COR-L47 (cell line): ENCODE results near the gene SYMPK.
"Not testable (repeated sequence)": the region's sequence is repeated elsewhere in the genome, so short reads cannot be mapped to it uniquely, and the experiment has no call there.

Experiments
- DNase-seq: peaks from one replicate; lab custom pipeline; 2025; lab: John Stamatoyannopoulos, UW

Gene SYMPK

DNA sequence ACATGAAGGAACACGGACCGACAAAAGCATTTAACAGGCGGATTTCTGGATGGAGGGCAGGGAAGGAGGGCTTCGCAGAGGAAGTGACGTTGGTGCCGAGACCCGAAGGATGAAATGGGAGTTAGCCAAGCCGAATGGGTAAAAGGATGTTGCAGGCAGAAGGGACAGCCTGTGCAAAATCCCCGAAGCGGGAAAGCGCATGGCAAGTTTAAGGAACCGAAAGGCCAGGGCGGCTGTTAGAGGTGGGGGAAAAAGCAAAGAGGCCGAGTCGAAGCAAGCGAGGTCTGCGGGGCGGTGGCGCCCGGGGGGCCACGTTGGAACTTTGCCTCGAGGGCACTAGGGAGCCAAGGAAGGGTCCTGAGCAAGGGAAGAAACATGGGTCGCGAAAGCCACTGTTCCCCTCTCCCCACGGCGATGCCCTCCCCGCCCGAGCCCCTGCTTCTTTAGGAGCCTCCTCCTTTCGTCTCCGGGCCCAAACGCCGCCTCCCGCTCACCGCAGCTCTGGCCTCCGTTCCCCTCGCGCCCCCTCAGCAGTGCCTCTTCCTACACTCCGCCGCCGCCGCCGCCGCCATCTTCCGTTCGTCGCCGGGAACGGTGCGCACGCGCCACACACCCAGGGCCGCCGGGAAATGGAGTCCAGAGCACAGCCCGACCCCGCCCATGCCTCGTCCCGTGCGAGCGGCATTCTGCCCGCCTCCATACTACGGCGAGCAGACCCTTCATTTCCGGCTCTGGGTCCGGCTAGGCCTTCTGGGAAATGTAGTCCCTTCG, at the start of gene SYMPK:
Gene SYMPK (minus strand): TSS at position 584 of the 771 bp plus-strand sequence. CDS start 8,652 bp downstream, outside the sequence.
- peak; percentile 99 for DNase-seq

DNA sequence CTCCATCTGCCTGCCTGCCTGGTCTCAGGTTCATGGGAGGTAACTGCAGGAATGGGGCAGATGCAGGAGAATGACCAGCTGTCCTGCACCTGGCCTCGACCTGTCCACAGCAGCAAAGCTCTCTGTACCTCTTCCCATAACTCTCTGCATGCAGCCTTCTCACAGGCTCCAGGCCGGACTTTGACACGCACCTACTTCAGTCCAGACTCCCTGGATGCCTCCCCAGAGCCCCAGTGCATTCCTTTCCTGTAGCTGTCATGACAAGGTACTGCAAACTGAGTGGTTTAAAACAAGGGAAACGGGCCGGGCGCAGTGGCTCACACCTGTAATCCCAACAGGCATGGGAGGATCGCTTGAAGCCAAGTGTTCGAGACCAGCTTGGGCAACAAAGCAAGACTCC, 48.3 kb upstream of the SYMPK start:
- no peak for DNase-seq

DNA sequence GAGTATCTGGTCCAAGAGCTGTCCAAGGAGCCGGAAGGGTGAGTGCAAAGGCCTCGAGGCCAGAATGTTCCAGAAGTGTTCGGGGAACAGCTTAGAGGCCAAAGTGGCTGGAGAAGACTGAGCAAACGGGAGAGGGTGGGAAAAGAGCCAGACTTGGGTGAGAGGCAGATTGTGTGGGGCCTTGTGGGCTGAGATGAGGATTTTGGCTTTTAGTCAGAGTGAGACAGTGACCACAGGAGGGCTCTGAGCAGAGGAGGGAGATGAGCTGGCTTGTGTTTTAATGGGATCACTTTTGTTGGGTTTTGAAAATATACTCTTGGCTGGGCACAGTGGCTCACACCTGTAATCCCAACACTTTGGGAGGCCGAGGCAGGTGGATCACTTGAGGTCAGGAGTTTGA, 46.0 kb upstream of the SYMPK start:
- no peak for DNase-seq

DNA sequence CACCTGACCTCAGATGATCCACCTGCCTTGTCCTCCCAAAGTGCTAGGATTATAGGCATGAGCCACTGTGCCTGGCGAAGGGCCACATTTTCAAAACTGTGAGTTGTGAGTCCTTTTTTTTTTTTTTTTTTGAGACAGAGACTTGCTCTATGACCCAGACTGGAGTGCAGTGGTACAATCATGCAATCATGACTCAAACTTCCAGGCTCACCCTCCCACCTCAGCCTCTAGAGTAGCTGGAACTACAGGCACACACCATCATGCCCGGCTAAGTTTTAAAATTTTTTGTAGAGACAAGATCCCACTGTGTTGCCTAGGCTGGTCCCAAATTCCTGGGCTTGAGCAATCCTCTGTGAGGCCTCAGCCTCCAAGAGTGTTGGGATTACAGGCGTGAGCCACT, 43.3 kb upstream of the SYMPK start:
- no peak for DNase-seq

DNA sequence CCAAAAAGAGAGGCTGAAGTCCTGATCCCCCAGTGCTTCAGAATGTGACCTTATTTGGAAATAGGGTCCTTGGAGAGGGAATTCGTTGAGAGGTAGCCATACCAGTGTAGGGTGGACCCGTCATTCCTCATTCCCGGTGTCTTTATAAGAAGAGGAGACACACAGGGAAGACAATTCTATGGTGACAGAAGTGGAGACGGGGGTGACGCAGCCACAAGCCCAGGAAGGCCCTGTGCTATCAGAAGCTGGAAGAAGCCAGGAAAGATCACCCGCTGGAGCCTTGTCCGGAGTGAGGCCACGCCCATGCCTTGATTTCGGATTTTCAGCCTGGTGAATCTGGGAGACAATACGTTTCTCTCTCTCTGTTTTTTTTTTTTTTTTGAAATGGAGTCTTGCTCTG, 42.1 kb upstream of the SYMPK start:
- no peak for DNase-seq

DNA sequence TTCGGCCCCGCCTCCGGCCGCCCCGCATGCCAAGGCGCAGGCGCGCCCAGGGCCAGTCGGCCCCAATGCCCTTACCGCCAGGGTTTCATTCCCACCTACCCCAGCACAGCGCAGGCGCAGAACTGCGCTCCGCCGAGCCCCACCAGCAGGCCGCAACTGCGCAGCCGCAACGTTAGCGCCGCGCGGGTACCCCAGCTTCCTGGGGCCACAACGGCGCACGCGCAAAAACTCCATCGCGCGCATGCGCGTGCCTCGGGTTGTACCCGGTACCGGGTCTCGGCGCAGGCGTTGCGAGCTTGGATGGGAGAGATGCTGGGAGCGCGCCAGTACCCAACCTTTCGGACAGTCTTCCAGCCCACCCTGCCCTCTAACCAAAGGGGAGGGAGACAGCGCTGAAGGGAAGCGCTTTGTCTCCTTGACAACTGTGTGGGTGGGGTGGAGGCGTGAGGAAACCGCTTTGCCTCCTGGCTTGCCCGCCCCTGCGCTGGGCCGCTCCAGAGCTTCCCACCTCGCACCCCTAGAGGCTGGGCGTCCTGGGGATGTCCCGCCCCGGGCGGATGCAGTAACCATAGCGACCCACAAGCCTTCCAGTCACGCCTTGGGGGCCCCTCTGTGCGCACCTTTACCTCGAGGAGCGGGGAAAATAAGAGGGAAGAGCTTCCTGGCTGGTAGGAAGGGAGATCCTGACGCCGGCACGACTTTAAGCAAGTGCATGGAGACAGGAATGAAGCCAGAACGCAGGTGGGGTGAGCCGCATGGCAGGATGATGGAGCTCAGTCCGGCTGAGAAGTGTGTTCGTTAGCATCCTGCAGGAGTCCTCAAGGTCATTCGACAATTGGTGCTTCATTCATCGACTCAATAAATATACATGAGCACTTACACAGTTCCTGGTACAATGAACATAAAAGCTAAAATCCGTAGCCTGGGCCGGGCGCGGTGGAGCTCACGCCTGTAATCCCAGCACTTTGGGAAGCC, 40.0 kb upstream of the SYMPK start:
- DNase-seq: peak; percentile 96

DNA sequence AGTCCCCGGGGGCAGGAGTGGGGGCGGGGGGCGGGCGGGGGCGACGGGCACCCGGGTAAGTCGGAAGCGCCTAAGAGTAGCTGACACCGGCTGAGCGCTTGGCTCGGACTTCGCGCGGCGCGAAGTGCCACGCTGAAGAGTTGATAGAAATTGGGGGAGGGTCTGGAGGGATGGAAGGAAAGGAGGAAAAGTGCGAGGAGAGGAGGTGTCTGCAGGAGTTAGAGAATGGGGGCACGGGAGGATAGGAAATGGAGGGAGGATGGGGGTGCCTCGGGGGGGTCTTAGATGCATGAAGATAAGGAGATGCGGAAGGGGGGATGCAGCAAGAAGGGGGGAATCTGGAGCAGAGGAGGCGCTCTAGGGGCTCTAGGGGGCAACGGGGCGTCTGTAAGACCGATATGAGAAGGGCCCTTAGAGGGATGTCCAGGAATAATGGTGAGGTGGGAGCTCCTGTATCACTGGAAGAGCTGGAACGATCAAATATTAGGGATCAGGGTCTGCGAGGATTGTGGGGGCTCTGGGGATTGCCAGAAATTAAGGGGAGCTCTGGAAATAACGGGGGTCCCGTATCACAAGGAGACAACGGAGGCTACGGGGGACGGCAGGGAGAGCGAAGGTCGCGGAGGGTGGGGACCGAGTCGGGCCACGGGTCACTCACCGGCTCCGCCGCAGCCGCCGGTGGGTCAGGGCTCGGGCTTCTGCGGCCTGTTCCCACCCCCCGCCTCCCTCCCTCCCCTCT, 39.1 kb upstream of the SYMPK start, which contains the start of gene MYPOP:
Gene MYPOP (minus strand): TSS at position 702 of the 739 bp plus-strand sequence. CDS start 840 bp downstream, outside the sequence.
- DNase-seq: no peak

DNA sequence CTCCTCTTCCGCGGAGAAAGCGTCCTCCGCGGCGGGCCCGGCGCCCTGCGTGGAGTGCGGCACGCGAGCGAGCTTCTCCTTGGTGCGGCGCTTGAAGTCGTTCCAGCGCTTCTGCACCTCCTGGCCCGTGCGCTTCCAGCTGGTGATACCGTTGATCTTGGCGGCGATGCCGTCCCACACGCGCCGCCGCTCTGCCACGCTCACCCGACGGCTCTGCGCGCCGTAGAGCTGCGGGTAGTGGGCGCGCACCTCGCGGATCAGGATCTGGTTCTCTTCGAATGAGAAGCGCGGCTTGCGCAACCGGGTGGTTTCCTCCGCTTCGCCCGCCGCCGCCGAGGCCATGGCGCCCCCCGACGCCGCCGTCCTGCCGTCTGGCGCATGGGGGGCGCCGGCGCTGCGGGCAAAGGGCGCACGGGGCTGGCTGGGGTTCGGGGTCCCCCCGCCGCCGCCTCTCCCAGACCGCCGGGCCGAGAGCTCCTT, 38.5 kb upstream of the SYMPK start:
- peak; percentile 17 for DNase-seq

DNA sequence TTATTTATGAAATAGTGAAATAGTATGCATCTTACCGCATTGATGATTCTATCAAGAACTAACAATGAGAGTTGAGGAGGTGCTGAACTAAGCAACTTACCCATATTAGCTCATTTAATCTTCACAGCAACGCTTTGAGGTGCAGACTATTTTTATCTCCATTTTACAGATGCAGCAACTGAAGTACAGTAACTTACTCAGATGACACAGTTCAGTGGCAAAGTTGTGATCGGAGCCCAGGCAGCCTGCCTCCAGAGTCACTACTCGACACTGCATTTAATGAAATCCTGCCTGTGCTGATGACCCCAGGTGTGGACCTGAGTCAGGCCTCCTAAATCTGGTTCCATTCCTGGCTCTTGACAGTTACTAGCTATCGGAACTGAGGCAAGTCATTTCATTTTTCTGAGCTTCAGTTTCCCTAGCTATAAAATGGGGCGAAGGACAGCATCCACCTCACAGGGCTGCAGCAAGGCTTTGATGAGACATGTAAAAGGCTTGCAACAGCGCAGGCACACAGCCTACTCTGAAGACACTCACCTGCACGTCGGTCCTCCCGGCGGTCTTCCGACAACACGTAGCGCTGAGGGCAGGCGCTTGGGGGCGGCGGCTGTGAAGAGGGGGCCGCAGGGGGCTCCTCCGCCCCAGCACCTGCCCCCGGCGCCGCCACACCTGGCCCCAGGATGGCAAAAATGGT, 37.9 kb upstream of the SYMPK start:
- no peak for DNase-seq

DNA sequence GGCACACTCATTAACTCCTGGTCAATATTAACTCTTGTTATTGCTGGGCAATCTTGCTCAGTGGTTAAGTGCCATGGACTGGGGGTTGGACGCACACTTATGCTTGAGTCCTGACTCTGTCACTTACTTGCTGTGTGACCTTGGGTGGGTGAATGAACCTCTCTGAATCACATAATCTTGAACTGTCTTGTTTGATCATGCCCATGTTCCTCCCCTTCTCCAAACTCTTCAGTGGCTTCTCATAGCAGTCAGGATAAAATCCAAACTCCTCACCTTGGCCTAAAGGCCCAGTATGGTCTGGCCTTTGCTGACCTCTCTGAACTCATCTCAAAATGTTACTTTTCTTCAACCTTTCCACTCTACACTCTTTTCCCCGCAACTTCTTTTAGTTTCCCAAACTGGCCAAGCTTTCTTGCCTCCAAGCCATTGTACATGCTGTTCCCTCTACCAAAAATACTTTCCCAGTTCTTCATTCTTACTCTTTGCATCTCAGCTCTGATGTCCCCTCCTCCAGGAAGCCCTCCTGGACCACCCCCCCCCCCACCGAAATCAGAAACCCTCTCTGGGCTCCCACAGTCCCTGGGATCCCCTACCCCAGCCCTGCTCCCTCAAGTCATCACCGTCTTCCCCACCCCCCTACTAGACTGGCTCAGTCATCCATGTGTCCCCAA, 37.1 kb upstream of the SYMPK start:
- no peak for DNase-seq

DNA sequence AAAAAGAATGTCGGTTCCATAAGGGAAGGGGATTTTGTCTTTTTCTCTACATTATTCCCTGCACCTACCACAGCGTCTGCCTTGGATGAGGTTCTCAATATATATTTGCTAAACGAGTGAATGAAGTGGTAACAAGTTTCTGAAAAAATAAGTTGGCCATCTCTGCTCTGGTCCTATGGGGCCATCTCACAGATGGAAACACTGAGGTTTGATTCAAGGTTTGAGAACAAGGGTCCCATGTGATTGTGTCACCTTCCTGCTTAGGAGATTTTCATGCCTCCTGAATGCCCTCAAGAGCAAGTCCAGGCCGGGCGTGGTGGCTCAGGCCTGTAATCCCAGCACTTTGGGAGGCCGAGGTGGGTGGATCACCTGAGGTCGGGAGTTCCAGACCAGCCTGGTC, 36.3 kb upstream of the SYMPK start:
- no peak for DNase-seq

DNA sequence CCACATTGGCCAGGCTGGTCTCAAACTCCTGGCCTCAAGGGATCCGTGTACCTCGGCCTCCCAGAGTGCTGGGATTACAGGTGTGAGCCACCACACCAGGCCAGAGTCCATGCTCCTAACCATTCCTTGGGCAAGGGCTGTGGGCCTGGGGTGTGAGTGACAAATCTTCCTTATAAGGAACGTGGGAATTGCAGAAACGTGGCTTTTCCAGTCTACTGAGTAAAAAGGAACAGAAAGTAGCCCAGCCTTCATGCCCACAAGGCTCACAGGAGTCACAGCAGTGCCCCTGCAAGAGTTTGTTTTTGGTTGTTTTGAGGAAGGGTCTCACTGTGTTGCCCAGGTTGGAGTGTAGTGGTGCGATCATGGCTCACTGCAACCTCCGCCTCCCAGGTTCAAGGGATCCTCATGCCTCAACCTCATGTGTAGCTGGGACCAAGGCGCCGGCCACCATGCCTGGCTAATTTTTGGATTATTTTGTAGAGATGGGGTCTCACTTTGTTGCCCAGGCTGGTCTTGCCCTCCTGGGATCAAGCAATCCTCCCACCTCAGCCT, 34.4 kb upstream of the SYMPK start:
- no peak for DNase-seq

DNA sequence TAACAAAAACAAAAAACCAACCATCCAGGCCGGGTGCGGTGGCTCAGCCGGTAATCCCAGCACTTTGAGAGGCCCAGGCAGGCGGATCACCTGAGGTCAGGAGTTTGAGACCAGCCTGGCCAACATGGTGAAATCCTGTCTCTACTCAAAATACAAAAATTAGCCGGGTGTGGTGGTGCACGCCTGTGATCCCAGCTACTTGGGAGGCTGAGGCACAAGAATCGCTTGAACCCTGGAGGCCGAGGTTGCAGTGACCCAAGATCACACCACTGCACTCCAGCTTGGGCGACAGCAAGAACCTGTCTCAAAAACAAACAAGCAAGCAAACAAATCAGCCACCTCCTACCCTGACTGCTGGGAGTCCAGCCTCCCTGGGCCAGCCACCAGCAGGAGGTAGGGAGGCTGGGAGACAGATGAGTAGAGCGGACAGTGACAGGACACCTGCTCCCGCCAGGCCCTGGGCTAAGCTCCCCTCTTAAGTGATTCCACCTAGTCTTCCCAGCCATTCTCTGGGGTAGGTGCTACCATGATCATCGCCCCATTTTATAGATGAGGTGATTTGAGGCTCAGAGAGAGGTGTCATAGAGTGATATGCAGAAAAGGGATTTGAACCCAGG, 33.1 kb upstream of the SYMPK start:
- DNase-seq: not testable (repeated sequence)

DNA sequence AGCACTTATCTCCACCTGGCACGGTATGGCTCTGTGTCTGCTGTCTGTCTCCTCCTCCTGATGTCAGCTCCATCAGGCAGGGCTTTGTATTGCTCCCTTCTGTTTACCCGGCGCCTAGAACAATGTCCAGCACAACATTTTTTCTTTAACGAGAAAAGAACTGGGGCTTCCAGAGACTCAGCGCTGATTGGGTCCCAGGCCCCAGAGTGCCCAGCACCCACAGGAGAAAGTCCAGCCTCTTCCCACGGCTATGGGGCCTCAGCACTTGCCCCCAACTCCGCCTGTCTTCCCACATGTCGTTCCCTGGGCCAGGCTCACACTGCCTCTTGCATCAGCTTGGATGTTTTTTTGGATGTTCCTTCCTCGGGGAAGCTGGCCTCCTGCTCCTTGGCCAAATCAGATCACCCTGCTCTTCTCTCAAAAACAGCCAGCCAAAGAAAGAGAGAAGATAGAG, 32.6 kb upstream of the SYMPK start:
- no peak for DNase-seq

DNA sequence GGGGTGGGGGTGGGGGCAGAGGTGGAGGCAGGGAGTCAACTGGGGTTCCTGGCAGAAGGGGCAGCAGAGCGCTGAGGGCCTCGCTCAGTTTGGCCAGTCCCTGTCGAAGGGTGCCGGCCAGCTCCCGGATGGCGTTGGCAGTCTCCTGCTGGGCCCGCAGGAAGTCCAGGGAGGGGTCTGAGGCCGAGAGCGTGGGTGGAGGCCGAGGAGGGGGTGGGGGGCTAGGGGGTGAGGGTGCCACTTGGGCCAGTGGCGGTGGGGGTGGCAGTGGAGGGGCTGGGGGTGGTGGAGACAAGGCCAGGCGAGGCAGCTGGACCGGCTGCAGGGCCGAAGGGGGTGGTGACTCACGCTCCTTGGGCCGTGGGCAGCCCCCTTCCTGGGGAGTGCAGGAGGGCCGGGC, 27.9 kb upstream of the SYMPK start:
- no peak for DNase-seq

DNA sequence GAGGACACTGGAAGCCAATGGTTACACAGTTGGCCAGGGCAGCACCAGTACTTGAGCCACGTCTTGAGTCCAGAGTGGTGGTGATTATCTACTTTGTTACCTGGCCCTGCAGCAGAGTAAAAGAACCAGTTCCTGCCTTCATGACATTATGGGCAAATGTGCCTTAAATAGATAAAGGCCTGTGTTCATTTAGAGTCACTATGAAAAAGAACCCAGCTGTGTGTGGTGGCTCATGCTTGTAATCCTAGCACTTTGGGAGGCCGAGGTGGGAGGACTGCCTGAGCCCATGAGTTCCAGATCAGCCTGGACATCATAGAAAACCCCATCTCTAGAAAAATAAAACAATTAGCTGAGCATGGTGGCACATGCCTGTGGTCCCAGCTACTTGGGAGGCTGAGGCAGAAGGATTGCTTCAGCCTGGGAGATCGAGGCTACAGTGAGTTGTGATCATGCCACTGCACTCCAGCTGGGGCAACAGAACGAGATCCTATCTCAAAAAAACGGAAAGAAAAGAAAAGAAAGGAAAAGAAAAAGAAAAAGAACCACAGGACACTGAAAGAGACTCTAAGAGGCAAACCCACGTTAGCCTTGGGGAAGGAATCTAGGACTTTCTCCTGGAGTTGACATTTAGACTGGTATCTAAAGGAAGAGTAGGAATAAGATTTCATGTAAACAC, 26.4 kb upstream of the SYMPK start:
- DNase-seq: no peak

DNA sequence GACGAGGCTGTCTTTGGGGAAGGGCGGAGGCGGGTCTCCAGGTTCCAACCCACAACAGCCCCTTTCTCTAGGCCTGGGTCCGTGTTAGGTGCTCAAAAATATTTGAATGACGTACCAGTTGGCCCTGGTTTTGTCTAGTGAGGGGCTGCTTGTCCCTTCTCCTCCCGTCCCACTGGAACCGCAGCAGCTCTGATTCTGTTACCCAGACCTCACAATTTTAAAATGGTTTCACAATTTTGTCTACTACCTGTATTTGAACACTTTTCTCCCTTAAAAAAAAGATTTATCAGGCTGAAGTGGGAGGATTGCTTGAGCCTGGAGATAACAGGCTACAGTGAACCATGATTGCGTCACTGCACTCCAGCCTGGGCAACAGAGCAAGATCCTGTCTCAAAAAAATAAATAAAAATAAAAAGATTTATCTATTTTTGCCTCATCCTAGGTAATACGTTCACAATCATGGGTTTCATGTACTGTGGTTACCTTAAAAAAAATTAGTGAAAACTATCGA, 24.3 kb upstream of the SYMPK start:
- DNase-seq: no peak

DNA sequence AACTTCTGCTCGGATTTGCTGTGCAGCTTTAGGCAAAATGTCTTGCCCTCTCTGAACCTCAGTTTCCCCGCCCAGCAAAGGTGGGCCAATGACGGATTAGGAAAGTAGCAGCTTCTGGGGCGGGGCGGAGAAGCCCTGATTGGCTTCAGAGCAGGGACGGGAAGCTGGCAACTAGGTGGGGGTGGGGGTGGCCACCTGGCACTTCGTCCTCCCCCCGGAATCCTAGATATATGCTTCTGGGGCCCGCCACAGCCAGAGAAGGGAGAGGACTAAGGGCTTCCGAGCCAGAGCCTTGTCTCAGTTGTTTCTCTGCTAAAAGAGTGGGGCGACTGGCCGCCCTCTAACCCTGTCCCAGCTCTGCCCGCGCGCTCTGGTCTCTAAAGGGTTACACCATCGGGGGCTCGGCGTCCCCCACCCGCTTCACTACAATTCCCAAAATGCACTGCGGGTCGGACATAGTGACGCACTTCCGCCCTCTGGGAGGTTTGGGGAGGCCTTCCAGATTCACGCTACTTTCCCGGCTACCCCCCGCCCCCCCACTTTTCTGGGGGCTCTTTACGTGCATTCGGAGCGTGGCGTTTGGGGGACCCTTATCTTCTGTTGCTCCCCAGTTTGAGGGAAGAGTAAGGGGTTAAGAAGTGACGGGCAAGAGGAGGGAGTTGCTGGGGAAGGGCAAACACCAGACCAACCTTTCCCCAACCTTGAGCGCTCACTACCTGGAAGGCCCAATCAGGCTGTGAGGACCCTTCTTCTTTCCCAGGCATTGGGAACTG, 23.7 kb upstream of the SYMPK start:
- peak; percentile 81 for DNase-seq
